Tibial nerve (tissue), 4 donors: Measurements from ENCODE around the gene NDUFC1. TPM values are rescaled to one million over a fixed set of nuclear protein-coding genes. Genes with fewer than 3 reads are reported as not detected.
"Not testable (repeated sequence)": the region's sequence is repeated elsewhere in the genome, so short reads cannot be mapped to it uniquely, and the experiment has no call there.

ENCODE experiments used
- DNase-seq, 2 donors: peaks; one replicate each; pipeline ENCODE4 v3.0.0-alpha.2; 2019; ENCODE audit warnings: low spot score in 2 of 2
- H3K27ac ChIP-seq, 4 donors: fragments of 200-600 bp; sonication (generic) in 3 of 4; one replicate each; pipeline ENCODE4 v1.5.1; 2017 to 2019; ENCODE audit warnings: mild to moderate bottlenecking in 1 of 4
- H3K27me3 ChIP-seq, 2 donors: fragments of 200-600 bp; sonication (generic) in 1 of 2; one replicate each; pipeline versions ENCODE4 v1.5.1 to v1.6.0; 2017 to 2019
- H3K36me3 ChIP-seq, 3 donors: fragments of 200-600 bp; sonication (generic); one replicate each; pipeline ENCODE4 v1.5.1; 2018 to 2019
- H3K4me1 ChIP-seq, 4 donors: fragments of 200-600 bp; sonication (generic) in 3 of 4; one replicate each; pipeline ENCODE4 v1.5.1; 2017 to 2019
- H3K4me3 ChIP-seq, 4 donors: fragments of 200-600 bp; sonication (generic) in 3 of 4; one replicate each; pipeline ENCODE4 v1.5.1; 2017 to 2019; ENCODE audit warnings: mild to moderate bottlenecking in 1 of 4, moderate library complexity in 1 of 4
- H3K9me3 ChIP-seq, 4 donors: fragments of 200-600 bp; sonication (generic) in 3 of 4; one replicate each; pipeline ENCODE4 v1.5.1; 2017 to 2019
- CTCF ChIP-seq, 5 experiments: fragments of 200-600 bp in 3 of 5; fragments of 450-650 bp in 2 of 5; sonication (generic) in 3 of 5; IDR thresholded peaks; one replicate each; pipeline ENCODE4 v1.5.1; 2016 to 2019; ENCODE audit warnings: antibody characterized with exemption in 5 of 5, mild to moderate bottlenecking in 3 of 5, moderate library complexity in 2 of 5
- EP300 ChIP-seq, 2 donors: sonication (generic); formaldehyde crosslinking; IDR thresholded peaks; one replicate each; pipeline ENCODE4 v1.6.1; 2017; ENCODE audit warnings: antibody characterized with exemption in 2 of 2, mild to moderate bottlenecking in 1 of 2
- POLR2A ChIP-seq, 2 donors: fragments of 450-650 bp; IDR thresholded peaks; one replicate each; pipeline ENCODE4 v1.6.1; 2017; ENCODE audit warnings: antibody characterized with exemption in 2 of 2, mild to moderate bottlenecking in 2 of 2, moderate library complexity in 2 of 2
- WGBS, 2 donors: methylation state at CpG; one replicate each; pipeline ENCODE4 v1.1.5; 2018; 5-methylcytosine and 5-hydroxymethylcytosine counted together
- total RNA-seq, 4 donors: library from RNA; depleted of rRNA; stranded (reverse); fragments of >200 nt; gene quantifications; one replicate each; pipeline ENCODE4 v1.1.0, GENCODE V29; 2016

The NDUFC1 gene
- total RNA-seq, 4 donors from 2014 or later = 19.4 to 43.3 (median 30.9) TPM

GRCh38 chr4:139316733-139317132 is 14.5 kb upstream of the NDUFC1 start:
- H3K27me3 ChIP-seq = no peaks in the 10 kb centered on the region
- H3K36me3 ChIP-seq = peaks cover 0 to 4% (median 0%) of the 10 kb centered on the region in 3 donors
- H3K27ac ChIP-seq = no peak overlapping the region
- TF ChIP-seq POLR2A (IDR thresholded peaks at IDR 0.05) (no peak), CTCF (IDR thresholded peaks at IDR 0.05) (no peak), EP300 (IDR thresholded peaks at IDR 0.05) (no peak)
- no peak for DNase-seq
- H3K4me3 ChIP-seq = no peak overlapping the region
- H3K9me3 ChIP-seq = no peaks in the 10 kb centered on the region
- peaks cover 0 to 51% (median 12%) of the 10 kb centered on the region in 4 donors for H3K4me1 ChIP-seq
- 94% methylated on average over 2 of the region's 2 CpGs for WGBS, 2 donors

- peak overlapping the region in 1 of 4 donors; percentile 13 for H3K27ac ChIP-seq
- H3K27me3 ChIP-seq = no peaks in the 10 kb centered on the region
- no peak for DNase-seq
- H3K9me3 ChIP-seq = no peaks in the 10 kb centered on the region
- peaks cover 0 to 52% (median 14%) of the 10 kb centered on the region in 4 donors for H3K4me1 ChIP-seq
- WGBS, 2 donors = 90 to 91% methylated on average over 13 of the region's 13 CpGs
- no peak for TF ChIP-seq CTCF (IDR thresholded peaks at IDR 0.05)
- no peak for TF ChIP-seq POLR2A (IDR thresholded peaks at IDR 0.05)
- TF ChIP-seq EP300 (IDR thresholded peaks at IDR 0.05) = no peak
- peaks cover 0 to 4% (median 0%) of the 10 kb centered on the region in 3 donors for H3K36me3 ChIP-seq
- H3K4me3 ChIP-seq = no peak overlapping the region
These were observed 13.0 kb upstream of the NDUFC1 start for GRCh38 chr4:139315221-139315675.

- Histone ChIP-seq H3K27me3 (no peaks in the 10 kb centered on the region), H3K27ac (no peak overlapping the region), H3K4me1 (peaks cover 0 to 48% (median 14%) of the 10 kb centered on the region in 4 donors), H3K36me3 (peaks cover 0 to 4% (median 0%) of the 10 kb centered on the region in 3 donors), H3K9me3 (no peaks in the 10 kb centered on the region), H3K4me3 (no peak overlapping the region)
- no peak for DNase-seq
- TF ChIP-seq EP300 (IDR thresholded peaks at IDR 0.05) = no peak
- 92 to 95% methylated on average over 4 of the region's 4 CpGs for WGBS, 2 donors
These were observed 11.9 kb upstream of the NDUFC1 start for GRCh38 chr4:139314047-139314800.

- not testable (repeated sequence) for H3K36me3 ChIP-seq
These were observed 11.1 kb upstream of the NDUFC1 start for GRCh38 chr4:139313414-139313813.

GRCh38 chr4:139312552-139313332 is 10.5 kb upstream of the NDUFC1 start:
- 93 to 94% methylated on average over 3 of the region's 3 CpGs for WGBS, 2 donors
- Histone ChIP-seq H3K27ac (peak overlapping the region in 1 of 4 donors; percentile 49), H3K4me3 (no peak overlapping the region), H3K9me3 (no peaks in the 10 kb centered on the region), H3K4me1 (peaks cover 0 to 49% (median 14%) of the 10 kb centered on the region in 4 donors), H3K27me3 (no peaks in the 10 kb centered on the region), H3K36me3 (peaks cover 0 to 6% (median 0%) of the 10 kb centered on the region in 3 donors)
- TF ChIP-seq EP300 (IDR thresholded peaks at IDR 0.05) = no peak
- TF ChIP-seq POLR2A (IDR thresholded peaks at IDR 0.05) = no peak
- no peak for TF ChIP-seq CTCF (IDR thresholded peaks at IDR 0.05)
- no peak for DNase-seq

More at GRCh38 chr4:139313414-139313813, 11.1 kb upstream of the NDUFC1 start:
- DNase-seq, H3K4me3 ChIP-seq, H3K9me3 ChIP-seq, H3K27me3 ChIP-seq: not testable (repeated sequence)
- H3K4me1 ChIP-seq = peaks cover 0 to 48% (median 14%) of the 10 kb centered on the region in 4 donors
- 89 to 91% methylated on average over 10 of the region's 10 CpGs for WGBS, 2 donors
- peak overlapping the region in 1 of 4 donors; percentile 49 for H3K27ac ChIP-seq

DNA sequence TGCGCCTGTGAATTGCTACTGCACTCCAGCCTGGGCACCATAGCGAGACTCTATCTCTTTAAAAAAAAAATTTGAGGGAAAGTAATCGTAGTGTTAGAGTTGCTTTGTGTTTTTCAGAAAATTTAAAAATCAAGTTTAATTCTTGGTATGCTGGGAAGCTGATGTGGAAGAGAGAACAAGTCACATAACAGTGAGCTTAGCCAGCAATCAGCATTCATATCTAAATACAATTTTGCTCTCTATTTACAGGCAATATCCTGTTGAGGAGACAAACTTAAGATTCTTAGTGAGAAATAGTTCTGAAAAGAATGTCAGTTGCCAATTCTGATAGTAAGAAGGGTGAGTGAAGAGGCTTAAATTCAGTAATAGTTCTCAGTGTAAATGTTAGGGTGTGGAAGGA is 9.6 kb upstream of the NDUFC1 start:
- no peak for DNase-seq
- Histone ChIP-seq H3K4me3 (no peak overlapping the region), H3K27ac (no peak overlapping the region), H3K36me3 (peaks cover 0 to 6% (median 0%) of the 10 kb centered on the region in 3 donors), H3K27me3 (no peaks in the 10 kb centered on the region), H3K4me1 (peaks cover 0 to 57% (median 14%) of the 10 kb centered on the region in 4 donors), H3K9me3 (no peaks in the 10 kb centered on the region)
- TF ChIP-seq EP300 (IDR thresholded peaks at IDR 0.05) = no peak
- no peak for TF ChIP-seq POLR2A (IDR thresholded peaks at IDR 0.05)
- no peak for TF ChIP-seq CTCF (IDR thresholded peaks at IDR 0.05)
- 65 to 66% methylated on average over 3 of the region's 3 CpGs for WGBS, 2 donors
